ENCODE results near the gene SHOC2. TPM values are rescaled to one million over a fixed set of nuclear protein-coding genes. Genes with fewer than 3 reads are reported as not detected.

SHOC2 gene
- total and polyA plus RNA-seq, 2 experiments from 2014 or later = 23.3 to 33.3 TPM

DNA sequence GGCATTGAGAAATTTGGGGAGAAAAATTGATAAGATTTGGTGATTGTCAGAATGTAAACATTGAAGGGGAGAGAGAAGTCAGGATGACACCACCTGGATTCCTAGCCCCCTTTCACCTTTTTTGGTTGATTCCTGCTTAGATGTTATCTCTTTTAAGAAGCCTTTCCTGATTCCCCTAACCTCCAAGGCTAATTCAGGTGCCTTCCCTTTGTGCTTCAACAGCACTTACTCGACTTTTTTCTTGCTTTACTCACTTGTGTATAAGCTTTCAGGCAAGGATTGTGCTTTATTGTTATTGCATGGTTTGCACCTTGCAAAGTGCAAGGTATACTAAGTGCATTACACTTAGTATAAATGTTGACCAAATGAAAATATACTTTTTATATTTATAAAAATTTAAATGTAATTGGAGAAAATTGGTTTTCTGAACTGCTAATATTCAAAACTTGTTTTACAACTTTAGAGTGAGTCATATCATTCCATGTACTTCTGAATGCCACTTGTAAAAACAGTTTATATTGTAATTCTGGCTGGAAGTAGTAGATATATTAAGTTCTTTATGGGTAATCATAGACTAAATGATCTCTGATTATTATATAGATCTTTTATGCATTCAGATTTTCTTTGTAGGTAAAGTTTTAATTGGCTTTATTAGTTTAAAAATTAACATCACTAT is 13.2 kb downstream of the SHOC2 start:
- Mint-ChIP-seq H3K36me3 (ENCODE audit: low read depth) (no peaks in the 10 kb centered on the region), H3K4me1 (peaks cover 6% of the 10 kb centered on the region; the same call in 2 of the 3 replicates), H3K9me3 (no peaks in the 10 kb centered on the region), H3K27me3 (ENCODE audit: insufficient read depth, low read depth, poor library complexity) (no peaks in the 10 kb centered on the region), H3K27ac (no peak overlapping the region), H3K4me3 (no peak overlapping the region)
- no peak for DNase-seq (ENCODE audit: low spot score)
- Histone ChIP-seq H3K4me3 (no peak overlapping the region), H2AFZ (no peak overlapping the region), H3K4me2 (no peak overlapping the region), H3K79me2 (replicated peaks; ENCODE audit: insufficient read depth) (peaks cover 95% of the 10 kb centered on the region), H3K4me1 (ENCODE audit: insufficient read depth) (peaks cover 18% of the 10 kb centered on the region), H4K20me1 (replicated peaks; ENCODE audit: insufficient read depth) (peaks cover 33% of the 10 kb centered on the region; the same call in 1 of the 2 replicates), H3K27ac (ENCODE audit: low read depth) (no peak overlapping the region), H3K36me3 (ENCODE audit: insufficient read depth) (no peaks in the 10 kb centered on the region), H3K27me3 (ENCODE audit: insufficient read depth) (no peaks in the 10 kb centered on the region), H3F3A (replicated peaks; ENCODE audit: low read depth) (no peaks in the 10 kb centered on the region), H3K9me2 (ENCODE audit: insufficient read depth) (no peaks in the 10 kb centered on the region)
- ATAC-seq = no peak
- TF ChIP-seq, protein P1, sequence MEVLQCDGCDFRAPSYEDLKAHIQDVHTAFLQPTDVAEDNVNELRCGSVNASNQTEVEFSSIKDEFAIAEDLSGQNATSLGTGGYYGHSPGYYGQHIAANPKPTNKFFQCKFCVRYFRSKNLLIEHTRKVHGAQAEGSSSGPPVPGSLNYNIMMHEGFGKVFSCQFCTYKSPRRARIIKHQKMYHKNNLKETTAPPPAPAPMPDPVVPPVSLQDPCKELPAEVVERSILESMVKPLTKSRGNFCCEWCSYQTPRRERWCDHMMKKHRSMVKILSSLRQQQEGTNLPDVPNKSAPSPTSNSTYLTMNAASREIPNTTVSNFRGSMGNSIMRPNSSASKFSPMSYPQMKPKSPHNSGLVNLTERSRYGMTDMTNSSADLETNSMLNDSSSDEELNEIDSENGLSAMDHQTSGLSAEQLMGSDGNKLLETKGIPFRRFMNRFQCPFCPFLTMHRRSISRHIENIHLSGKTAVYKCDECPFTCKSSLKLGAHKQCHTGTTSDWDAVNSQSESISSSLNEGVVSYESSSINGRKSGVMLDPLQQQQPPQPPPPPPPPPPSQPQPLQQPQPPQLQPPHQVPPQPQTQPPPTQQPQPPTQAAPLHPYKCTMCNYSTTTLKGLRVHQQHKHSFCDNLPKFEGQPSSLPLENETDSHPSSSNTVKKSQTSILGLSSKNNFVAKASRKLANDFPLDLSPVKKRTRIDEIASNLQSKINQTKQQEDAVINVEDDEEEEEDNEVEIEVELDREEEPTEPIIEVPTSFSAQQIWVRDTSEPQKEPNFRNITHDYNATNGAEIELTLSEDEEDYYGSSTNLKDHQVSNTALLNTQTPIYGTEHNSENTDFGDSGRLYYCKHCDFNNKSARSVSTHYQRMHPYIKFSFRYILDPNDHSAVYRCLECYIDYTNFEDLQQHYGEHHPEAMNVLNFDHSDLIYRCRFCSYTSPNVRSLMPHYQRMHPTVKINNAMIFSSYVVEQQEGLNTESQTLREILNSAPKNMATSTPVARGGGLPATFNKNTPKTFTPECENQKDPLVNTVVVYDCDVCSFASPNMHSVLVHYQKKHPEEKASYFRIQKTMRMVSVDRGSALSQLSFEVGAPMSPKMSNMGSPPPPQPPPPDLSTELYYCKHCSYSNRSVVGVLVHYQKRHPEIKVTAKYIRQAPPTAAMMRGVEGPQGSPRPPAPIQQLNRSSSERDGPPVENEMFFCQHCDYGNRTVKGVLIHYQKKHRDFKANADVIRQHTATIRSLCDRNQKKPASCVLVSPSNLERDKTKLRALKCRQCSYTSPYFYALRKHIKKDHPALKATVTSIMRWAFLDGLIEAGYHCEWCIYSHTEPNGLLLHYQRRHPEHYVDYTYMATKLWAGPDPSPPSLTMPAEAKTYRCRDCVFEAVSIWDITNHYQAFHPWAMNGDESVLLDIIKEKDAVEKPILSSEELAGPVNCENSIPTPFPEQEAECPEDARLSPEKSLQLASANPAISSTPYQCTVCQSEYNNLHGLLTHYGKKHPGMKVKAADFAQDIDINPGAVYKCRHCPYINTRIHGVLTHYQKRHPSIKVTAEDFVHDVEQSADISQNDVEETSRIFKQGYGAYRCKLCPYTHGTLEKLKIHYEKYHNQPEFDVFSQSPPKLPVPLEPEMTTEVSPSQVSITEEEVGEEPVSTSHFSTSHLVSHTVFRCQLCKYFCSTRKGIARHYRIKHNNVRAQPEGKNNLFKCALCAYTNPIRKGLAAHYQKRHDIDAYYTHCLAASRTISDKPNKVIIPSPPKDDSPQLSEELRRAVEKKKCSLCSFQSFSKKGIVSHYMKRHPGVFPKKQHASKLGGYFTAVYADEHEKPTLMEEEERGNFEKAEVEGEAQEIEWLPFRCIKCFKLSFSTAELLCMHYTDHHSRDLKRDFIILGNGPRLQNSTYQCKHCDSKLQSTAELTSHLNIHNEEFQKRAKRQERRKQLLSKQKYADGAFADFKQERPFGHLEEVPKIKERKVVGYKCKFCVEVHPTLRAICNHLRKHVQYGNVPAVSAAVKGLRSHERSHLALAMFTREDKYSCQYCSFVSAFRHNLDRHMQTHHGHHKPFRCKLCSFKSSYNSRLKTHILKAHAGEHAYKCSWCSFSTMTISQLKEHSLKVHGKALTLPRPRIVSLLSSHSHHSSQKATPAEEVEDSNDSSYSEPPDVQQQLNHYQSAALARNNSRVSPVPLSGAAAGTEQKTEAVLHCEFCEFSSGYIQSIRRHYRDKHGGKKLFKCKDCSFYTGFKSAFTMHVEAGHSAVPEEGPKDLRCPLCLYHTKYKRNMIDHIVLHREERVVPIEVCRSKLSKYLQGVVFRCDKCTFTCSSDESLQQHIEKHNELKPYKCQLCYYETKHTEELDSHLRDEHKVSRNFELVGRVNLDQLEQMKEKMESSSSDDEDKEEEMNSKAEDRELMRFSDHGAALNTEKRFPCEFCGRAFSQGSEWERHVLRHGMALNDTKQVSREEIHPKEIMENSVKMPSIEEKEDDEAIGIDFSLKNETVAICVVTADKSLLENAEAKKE (CRISPR knock-in tag; IDR thresholded peaks at IDR 0.05) = no peak
- no peak for TF ChIP-seq CREB1 (CRISPR knock-in tag; IDR thresholded peaks at IDR 0.05; ENCODE audit: low read depth)
- TF ChIP-seq ZNF114 (CRISPR knock-in tag; IDR thresholded peaks at IDR 0.05) = no peak
- TF ChIP-seq JUNB (IDR thresholded peaks at IDR 0.05; ENCODE audit: unreplicated experiment) = no peak
- no peak for TF ChIP-seq POLR2AphosphoS5 (IDR thresholded peaks at IDR 0.05; ENCODE audit: low read depth)
- TF ChIP-seq, protein P2, sequence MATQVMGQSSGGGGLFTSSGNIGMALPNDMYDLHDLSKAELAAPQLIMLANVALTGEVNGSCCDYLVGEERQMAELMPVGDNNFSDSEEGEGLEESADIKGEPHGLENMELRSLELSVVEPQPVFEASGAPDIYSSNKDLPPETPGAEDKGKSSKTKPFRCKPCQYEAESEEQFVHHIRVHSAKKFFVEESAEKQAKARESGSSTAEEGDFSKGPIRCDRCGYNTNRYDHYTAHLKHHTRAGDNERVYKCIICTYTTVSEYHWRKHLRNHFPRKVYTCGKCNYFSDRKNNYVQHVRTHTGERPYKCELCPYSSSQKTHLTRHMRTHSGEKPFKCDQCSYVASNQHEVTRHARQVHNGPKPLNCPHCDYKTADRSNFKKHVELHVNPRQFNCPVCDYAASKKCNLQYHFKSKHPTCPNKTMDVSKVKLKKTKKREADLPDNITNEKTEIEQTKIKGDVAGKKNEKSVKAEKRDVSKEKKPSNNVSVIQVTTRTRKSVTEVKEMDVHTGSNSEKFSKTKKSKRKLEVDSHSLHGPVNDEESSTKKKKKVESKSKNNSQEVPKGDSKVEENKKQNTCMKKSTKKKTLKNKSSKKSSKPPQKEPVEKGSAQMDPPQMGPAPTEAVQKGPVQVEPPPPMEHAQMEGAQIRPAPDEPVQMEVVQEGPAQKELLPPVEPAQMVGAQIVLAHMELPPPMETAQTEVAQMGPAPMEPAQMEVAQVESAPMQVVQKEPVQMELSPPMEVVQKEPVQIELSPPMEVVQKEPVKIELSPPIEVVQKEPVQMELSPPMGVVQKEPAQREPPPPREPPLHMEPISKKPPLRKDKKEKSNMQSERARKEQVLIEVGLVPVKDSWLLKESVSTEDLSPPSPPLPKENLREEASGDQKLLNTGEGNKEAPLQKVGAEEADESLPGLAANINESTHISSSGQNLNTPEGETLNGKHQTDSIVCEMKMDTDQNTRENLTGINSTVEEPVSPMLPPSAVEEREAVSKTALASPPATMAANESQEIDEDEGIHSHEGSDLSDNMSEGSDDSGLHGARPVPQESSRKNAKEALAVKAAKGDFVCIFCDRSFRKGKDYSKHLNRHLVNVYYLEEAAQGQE (IDR thresholded peaks at IDR 0.05; ENCODE audit: unreplicated experiment) = no peak
- no peak for TF ChIP-seq NANOG (IDR thresholded peaks at IDR 0.05; ENCODE audit: borderline replicate concordance)
- no peak for TF ChIP-seq ZNF331 (CRISPR knock-in tag; IDR thresholded peaks at IDR 0.05; ENCODE audit: low read depth)
- TF ChIP-seq EZH2phosphoT487 (IDR thresholded peaks at IDR 0.05; ENCODE audit: unreplicated experiment) = no peak
- TF ChIP-seq, protein P3, sequence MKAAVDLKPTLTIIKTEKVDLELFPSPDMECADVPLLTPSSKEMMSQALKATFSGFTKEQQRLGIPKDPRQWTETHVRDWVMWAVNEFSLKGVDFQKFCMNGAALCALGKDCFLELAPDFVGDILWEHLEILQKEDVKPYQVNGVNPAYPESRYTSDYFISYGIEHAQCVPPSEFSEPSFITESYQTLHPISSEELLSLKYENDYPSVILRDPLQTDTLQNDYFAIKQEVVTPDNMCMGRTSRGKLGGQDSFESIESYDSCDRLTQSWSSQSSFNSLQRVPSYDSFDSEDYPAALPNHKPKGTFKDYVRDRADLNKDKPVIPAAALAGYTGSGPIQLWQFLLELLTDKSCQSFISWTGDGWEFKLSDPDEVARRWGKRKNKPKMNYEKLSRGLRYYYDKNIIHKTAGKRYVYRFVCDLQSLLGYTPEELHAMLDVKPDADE (IDR thresholded peaks at IDR 0.05) = no peak
- TF ChIP-seq, protein P4, sequence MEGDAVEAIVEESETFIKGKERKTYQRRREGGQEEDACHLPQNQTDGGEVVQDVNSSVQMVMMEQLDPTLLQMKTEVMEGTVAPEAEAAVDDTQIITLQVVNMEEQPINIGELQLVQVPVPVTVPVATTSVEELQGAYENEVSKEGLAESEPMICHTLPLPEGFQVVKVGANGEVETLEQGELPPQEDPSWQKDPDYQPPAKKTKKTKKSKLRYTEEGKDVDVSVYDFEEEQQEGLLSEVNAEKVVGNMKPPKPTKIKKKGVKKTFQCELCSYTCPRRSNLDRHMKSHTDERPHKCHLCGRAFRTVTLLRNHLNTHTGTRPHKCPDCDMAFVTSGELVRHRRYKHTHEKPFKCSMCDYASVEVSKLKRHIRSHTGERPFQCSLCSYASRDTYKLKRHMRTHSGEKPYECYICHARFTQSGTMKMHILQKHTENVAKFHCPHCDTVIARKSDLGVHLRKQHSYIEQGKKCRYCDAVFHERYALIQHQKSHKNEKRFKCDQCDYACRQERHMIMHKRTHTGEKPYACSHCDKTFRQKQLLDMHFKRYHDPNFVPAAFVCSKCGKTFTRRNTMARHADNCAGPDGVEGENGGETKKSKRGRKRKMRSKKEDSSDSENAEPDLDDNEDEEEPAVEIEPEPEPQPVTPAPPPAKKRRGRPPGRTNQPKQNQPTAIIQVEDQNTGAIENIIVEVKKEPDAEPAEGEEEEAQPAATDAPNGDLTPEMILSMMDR (conservative IDR thresholded peaks at IDR 0.05; ENCODE audit: low read depth in 2 of 2) = no peak
